Measurements from ENCODE around the gene VIL1. TPM values are rescaled to one million over a fixed set of nuclear protein-coding genes. Genes with fewer than 3 reads are reported as not detected.

The VIL1 gene
- total RNA-seq, 2 experiments from 2014 or later = 0.73 TPM; not detected in 1

- H3K36me3 Mint-ChIP-seq = peaks cover 18% of the 10 kb centered on the region
- H3K27me3 Mint-ChIP-seq = no peaks in the 10 kb centered on the region
- peaks cover 4% of the 10 kb centered on the region for H3K4me1 Mint-ChIP-seq
- ATAC-seq (no peak), DNase-seq (no peak)
- no peak overlapping the region for H3K27ac Mint-ChIP-seq
- H3K4me3 Mint-ChIP-seq = no peak overlapping the region
- no peaks in the 10 kb centered on the region for H3K9me3 Mint-ChIP-seq (ENCODE audit: low read depth)
- CTCF ChIA-PET = interaction anchor here (0.8 to 1.2 kb wide), 3 partner anchors 35 to 236 kb away, joined by 3 to 4 read pairs (median 3); no protein-coding TSS in a partner anchor
Observed at GRCh38 chr2:218445602-218446001, 26.7 kb downstream of the VIL1 start.

GRCh38 chr2:218446547-218446946 is 27.6 kb downstream of the VIL1 start:
- H3K9me3 Mint-ChIP-seq (ENCODE audit: low read depth) = no peaks in the 10 kb centered on the region
- H3K4me1 Mint-ChIP-seq = peaks cover 4% of the 10 kb centered on the region
- no peak overlapping the region for H3K27ac Mint-ChIP-seq
- no peaks in the 10 kb centered on the region for H3K27me3 Mint-ChIP-seq
- ATAC-seq (no peak), DNase-seq (no peak)
- no peak overlapping the region for H3K4me3 Mint-ChIP-seq
- CTCF ChIA-PET = interaction anchor here (0.7 to 1.2 kb wide), 3 partner anchors 25 to 34 kb away, joined by 3 to 4 read pairs (median 3); no protein-coding TSS in a partner anchor
- peaks cover 18% of the 10 kb centered on the region for H3K36me3 Mint-ChIP-seq

GRCh38 chr2:218447072-218447471 is 28.1 kb downstream of the VIL1 start:
- no peak overlapping the region for H3K4me3 Mint-ChIP-seq
- no peaks in the 10 kb centered on the region for H3K27me3 Mint-ChIP-seq
- DNase-seq (no peak), ATAC-seq (no peak)
- CTCF ChIA-PET = interaction anchor here (0.7 to 0.9 kb wide), 2 partner anchors 24 to 32 kb away, joined by 3 read pairs; no protein-coding TSS in a partner anchor
- H3K4me1 Mint-ChIP-seq = peaks cover 4% of the 10 kb centered on the region
- peaks cover 21% of the 10 kb centered on the region for H3K36me3 Mint-ChIP-seq
- no peak overlapping the region for H3K27ac Mint-ChIP-seq
- H3K9me3 Mint-ChIP-seq (ENCODE audit: low read depth) = no peaks in the 10 kb centered on the region

GRCh38 chr2:218448934-218449333 is 30.0 kb downstream of the VIL1 start:
- ATAC-seq (no peak), DNase-seq (no peak)
- H3K36me3 Mint-ChIP-seq = peaks cover 31% of the 10 kb centered on the region
- H3K27me3 Mint-ChIP-seq = no peaks in the 10 kb centered on the region
- no peak overlapping the region for H3K27ac Mint-ChIP-seq
- H3K4me3 Mint-ChIP-seq = no peak overlapping the region
- CTCF ChIA-PET = no interaction called here
- H3K9me3 Mint-ChIP-seq (ENCODE audit: low read depth) = no peaks in the 10 kb centered on the region
- peaks cover 4% of the 10 kb centered on the region for H3K4me1 Mint-ChIP-seq

- H3K4me3 Mint-ChIP-seq = no peak overlapping the region
- H3K9me3 Mint-ChIP-seq (ENCODE audit: low read depth) = peaks cover 4% of the 10 kb centered on the region
- peaks cover 4% of the 10 kb centered on the region for H3K4me1 Mint-ChIP-seq
- CTCF ChIA-PET = no interaction called here
- no peak overlapping the region for H3K27ac Mint-ChIP-seq
- ATAC-seq (no peak), DNase-seq (no peak)
- peaks cover 56% of the 10 kb centered on the region for H3K36me3 Mint-ChIP-seq
- no peaks in the 10 kb centered on the region for H3K27me3 Mint-ChIP-seq
Observed at GRCh38 chr2:218452079-218452478, 33.2 kb downstream of the VIL1 start.

- Mint-ChIP-seq H3K36me3 (peaks cover 57% of the 10 kb centered on the region), H3K4me3 (no peak overlapping the region), H3K4me1 (no peaks in the 10 kb centered on the region), H3K9me3 (ENCODE audit: low read depth) (peaks cover 4% of the 10 kb centered on the region), H3K27me3 (no peaks in the 10 kb centered on the region), H3K27ac (no peak overlapping the region)
- CTCF ChIA-PET = no interaction called here
- ATAC-seq = no peak
- DNase-seq = no peak
Observed at GRCh38 chr2:218456849-218457248, 37.9 kb downstream of the VIL1 start.

- peaks cover 4% of the 10 kb centered on the region for H3K9me3 Mint-ChIP-seq (ENCODE audit: low read depth)
- no peak overlapping the region for H3K27ac Mint-ChIP-seq
- no peaks in the 10 kb centered on the region for H3K27me3 Mint-ChIP-seq
- ATAC-seq (no peak), DNase-seq (no peak)
- H3K36me3 Mint-ChIP-seq = peaks cover 58% of the 10 kb centered on the region
- CTCF ChIA-PET = no interaction called here
- no peaks in the 10 kb centered on the region for H3K4me1 Mint-ChIP-seq
- no peak overlapping the region for H3K4me3 Mint-ChIP-seq
Observed at GRCh38 chr2:218458598-218458997, 39.7 kb downstream of the VIL1 start.

- DNase-seq (no peak), ATAC-seq (no peak)
- CTCF ChIA-PET = interaction anchor here (0.6 to 1.8 kb wide), 5 partner anchors 24 to 90 kb away, joined by 3 to 6 read pairs (median 3); no protein-coding TSS in a partner anchor
- Mint-ChIP-seq H3K4me1 (peaks cover 8% of the 10 kb centered on the region), H3K9me3 (ENCODE audit: low read depth) (no peaks in the 10 kb centered on the region), H3K27me3 (no peaks in the 10 kb centered on the region), H3K4me3 (no peak overlapping the region), H3K27ac (no peak overlapping the region), H3K36me3 (peaks cover 43% of the 10 kb centered on the region)
Observed at GRCh38 chr2:218465987-218466633, 47.2 kb downstream of the VIL1 start.

GRCh38 chr2:218470448-218470847 is 51.5 kb downstream of the VIL1 start:
- Mint-ChIP-seq H3K36me3 (peaks cover 46% of the 10 kb centered on the region), H3K27ac (no peak overlapping the region), H3K4me1 (peaks cover 20% of the 10 kb centered on the region), H3K9me3 (ENCODE audit: low read depth) (no peaks in the 10 kb centered on the region), H3K4me3 (no peak overlapping the region), H3K27me3 (no peaks in the 10 kb centered on the region)
- no peak for ATAC-seq
- DNase-seq = no peak
- CTCF ChIA-PET = no interaction called here

GRCh38 chr2:218471036-218471435 is 52.1 kb downstream of the VIL1 start:
- DNase-seq (no peak), ATAC-seq (no peak)
- Mint-ChIP-seq H3K27me3 (no peaks in the 10 kb centered on the region), H3K36me3 (peaks cover 45% of the 10 kb centered on the region), H3K4me1 (peaks cover 20% of the 10 kb centered on the region), H3K9me3 (ENCODE audit: low read depth) (no peaks in the 10 kb centered on the region), H3K27ac (peak overlapping the region; percentile 41), H3K4me3 (no peak overlapping the region)
- CTCF ChIA-PET = interaction anchor here (0.9 to 1.3 kb wide), 2 partner anchors 17 to 24 kb away, joined by 3 read pairs; no protein-coding TSS in a partner anchor

GRCh38 chr2:218471982-218472381 is 53.1 kb downstream of the VIL1 start:
- no peaks in the 10 kb centered on the region for H3K27me3 Mint-ChIP-seq
- ATAC-seq (no peak), DNase-seq (no peak)
- H3K4me3 Mint-ChIP-seq = no peak overlapping the region
- no peaks in the 10 kb centered on the region for H3K9me3 Mint-ChIP-seq (ENCODE audit: low read depth)
- peaks cover 20% of the 10 kb centered on the region for H3K4me1 Mint-ChIP-seq
- H3K27ac Mint-ChIP-seq = no peak overlapping the region
- CTCF ChIA-PET = interaction anchor here (1.3 kb wide), 1 partner anchor 16 kb away, joined by 3 read pairs; no protein-coding TSS in a partner anchor
- peaks cover 45% of the 10 kb centered on the region for H3K36me3 Mint-ChIP-seq

GRCh38 chr2:218472988-218473387 is 54.1 kb downstream of the VIL1 start:
- H3K27me3 Mint-ChIP-seq = no peaks in the 10 kb centered on the region
- CTCF ChIA-PET = no interaction called here
- DNase-seq (no peak), ATAC-seq (no peak)
- no peak overlapping the region for H3K27ac Mint-ChIP-seq
- H3K4me3 Mint-ChIP-seq = no peak overlapping the region
- peaks cover 20% of the 10 kb centered on the region for H3K4me1 Mint-ChIP-seq
- H3K36me3 Mint-ChIP-seq = peaks cover 45% of the 10 kb centered on the region
- no peaks in the 10 kb centered on the region for H3K9me3 Mint-ChIP-seq (ENCODE audit: low read depth)

GRCh38 chr2:218474527-218474926 is 55.6 kb downstream of the VIL1 start:
- Mint-ChIP-seq H3K4me1 (peaks cover 26% of the 10 kb centered on the region), H3K36me3 (peaks cover 50% of the 10 kb centered on the region), H3K27ac (no peak overlapping the region), H3K27me3 (no peaks in the 10 kb centered on the region), H3K9me3 (ENCODE audit: low read depth) (no peaks in the 10 kb centered on the region), H3K4me3 (no peak overlapping the region)
- CTCF ChIA-PET = no interaction called here
- ATAC-seq (no peak), DNase-seq (no peak)

GRCh38 chr2:218476676-218477075 is 57.8 kb downstream of the VIL1 start:
- Mint-ChIP-seq H3K4me1 (peaks cover 12% of the 10 kb centered on the region), H3K27ac (no peak overlapping the region), H3K9me3 (ENCODE audit: low read depth) (no peaks in the 10 kb centered on the region), H3K36me3 (peaks cover 43% of the 10 kb centered on the region), H3K4me3 (no peak overlapping the region), H3K27me3 (no peaks in the 10 kb centered on the region)
- no peak for DNase-seq
- no peak for ATAC-seq
- CTCF ChIA-PET = no interaction called here

All from activated CD8-positive, alpha-beta memory T cell treated with anti-CD3 and anti-CD28 coated beads, Interleukin-2, amount 10 ng/mL, durations not matched to agents 7 days and 5 days (primary cell).